ENCODE results near the gene GNAI2.

The GNAI2 gene

DNA sequence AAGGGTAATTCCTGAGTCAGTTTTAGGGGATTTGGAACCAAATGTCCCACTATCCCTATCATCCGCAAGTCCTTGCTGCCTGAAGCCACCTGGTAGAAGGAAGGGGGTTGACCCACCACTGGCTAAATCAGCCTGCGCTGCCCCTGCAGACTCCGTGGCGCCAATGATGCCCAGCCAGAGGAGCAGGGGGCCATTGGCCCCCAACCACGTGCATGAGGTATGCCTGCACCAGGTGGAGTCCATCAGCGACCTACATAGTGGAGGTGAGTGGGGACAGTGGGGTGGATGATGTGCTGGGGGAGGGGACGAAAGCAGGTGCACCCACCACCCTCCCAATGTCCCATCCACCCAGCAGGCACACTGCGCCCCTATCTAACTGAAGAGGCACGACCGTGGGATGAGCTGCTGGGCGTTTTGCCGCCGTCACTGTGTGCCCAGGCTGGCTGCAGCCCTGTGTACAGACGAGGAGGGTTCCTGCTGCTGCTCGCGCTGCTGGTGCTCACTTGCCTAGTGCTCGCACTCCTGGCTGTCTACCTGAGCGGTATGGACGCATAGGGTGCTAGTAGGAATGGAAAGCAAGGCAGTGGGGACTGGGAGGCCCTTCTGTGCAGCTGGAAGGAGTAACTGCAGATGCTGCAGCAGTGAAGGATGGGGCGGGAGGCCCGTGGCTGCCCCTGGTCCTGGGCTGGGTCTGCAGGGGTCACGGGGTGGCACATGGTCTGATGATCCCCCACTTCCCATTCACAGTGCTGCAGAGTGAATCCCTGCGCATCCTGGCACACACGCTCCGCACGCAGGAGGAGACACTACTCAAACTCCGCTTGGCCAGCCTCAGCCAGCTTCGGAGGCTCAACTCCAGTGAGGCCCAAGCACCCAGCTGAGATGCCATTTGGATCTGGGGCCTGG is 50.6 kb downstream of the GNAI2 start:
- Histone ChIP-seq H3K9me3 (ENCODE audit: control insufficient read depth, insufficient read depth, low read length) (no peaks in the 10 kb centered on the region), H3F3A (ENCODE audit: control insufficient read depth, insufficient read depth) (no peaks in the 10 kb centered on the region; the same call in 1 of the 2 replicates), H3K27ac (ENCODE audit: low read depth, low read length) (no peak overlapping the region), H3K79me2 (ENCODE audit: control insufficient read depth, low read length) (peaks cover 26% of the 10 kb centered on the region), H3K9me2 (replicated peaks; ENCODE audit: control insufficient read depth, low read length) (no peaks in the 10 kb centered on the region), H3K4me2 (ENCODE audit: low read length) (no peak overlapping the region), H4K20me1 (ENCODE audit: control insufficient read depth, insufficient read depth, low read depth, low read length) (no peaks in the 10 kb centered on the region), H3K4me3 (ENCODE audit: low read length) (no peak overlapping the region), H3K36me3 (ENCODE audit: control insufficient read depth, low read length) (peaks cover 50% of the 10 kb centered on the region), H3K4me1 (ENCODE audit: control insufficient read depth, low read length) (peaks cover 6% of the 10 kb centered on the region), H3K27me3 (ENCODE audit: control insufficient read depth, low read length) (no peaks in the 10 kb centered on the region)
- TF ChIP-seq, protein P1, sequence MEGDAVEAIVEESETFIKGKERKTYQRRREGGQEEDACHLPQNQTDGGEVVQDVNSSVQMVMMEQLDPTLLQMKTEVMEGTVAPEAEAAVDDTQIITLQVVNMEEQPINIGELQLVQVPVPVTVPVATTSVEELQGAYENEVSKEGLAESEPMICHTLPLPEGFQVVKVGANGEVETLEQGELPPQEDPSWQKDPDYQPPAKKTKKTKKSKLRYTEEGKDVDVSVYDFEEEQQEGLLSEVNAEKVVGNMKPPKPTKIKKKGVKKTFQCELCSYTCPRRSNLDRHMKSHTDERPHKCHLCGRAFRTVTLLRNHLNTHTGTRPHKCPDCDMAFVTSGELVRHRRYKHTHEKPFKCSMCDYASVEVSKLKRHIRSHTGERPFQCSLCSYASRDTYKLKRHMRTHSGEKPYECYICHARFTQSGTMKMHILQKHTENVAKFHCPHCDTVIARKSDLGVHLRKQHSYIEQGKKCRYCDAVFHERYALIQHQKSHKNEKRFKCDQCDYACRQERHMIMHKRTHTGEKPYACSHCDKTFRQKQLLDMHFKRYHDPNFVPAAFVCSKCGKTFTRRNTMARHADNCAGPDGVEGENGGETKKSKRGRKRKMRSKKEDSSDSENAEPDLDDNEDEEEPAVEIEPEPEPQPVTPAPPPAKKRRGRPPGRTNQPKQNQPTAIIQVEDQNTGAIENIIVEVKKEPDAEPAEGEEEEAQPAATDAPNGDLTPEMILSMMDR (IDR thresholded peaks at IDR 0.05; ENCODE audit: low read depth, low read length, poor library complexity, severe bottlenecking) = no peak
- TF ChIP-seq EZH2phosphoT487 (IDR thresholded peaks at IDR 0.05; ENCODE audit: borderline replicate concordance, low read length) = no peak

DNA sequence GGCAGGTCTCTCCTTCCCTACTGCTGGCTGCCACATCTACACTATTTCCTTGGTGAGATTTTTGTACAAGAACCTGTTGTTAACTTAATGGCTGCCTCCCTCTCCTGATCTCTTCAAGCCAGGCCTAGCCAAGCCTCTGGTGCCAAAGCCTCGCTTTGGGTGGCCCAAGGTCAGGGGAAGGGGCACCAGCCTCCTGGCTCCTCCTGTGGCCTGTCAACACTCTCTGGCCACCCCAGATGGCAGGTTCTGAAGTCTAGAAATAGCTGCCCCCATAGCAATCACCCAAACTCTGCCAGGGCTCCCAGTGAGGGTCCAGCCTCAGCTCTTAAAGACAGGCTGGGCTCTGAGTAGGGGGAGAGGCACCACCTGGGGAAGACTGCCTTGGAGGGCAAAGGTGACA is 51.3 kb downstream of the GNAI2 start:
- TF ChIP-seq EZH2phosphoT487 (IDR thresholded peaks at IDR 0.05; ENCODE audit: borderline replicate concordance, low read length) = no peak
- TF ChIP-seq, protein P1 (IDR thresholded peaks at IDR 0.05; ENCODE audit: low read depth, low read length, poor library complexity, severe bottlenecking) = no peak
- peaks cover 6% of the 10 kb centered on the region for H3K4me1 ChIP-seq (ENCODE audit: control insufficient read depth, low read length)
- H3K36me3 ChIP-seq (ENCODE audit: control insufficient read depth, low read length) = peaks cover 55% of the 10 kb centered on the region

DNA sequence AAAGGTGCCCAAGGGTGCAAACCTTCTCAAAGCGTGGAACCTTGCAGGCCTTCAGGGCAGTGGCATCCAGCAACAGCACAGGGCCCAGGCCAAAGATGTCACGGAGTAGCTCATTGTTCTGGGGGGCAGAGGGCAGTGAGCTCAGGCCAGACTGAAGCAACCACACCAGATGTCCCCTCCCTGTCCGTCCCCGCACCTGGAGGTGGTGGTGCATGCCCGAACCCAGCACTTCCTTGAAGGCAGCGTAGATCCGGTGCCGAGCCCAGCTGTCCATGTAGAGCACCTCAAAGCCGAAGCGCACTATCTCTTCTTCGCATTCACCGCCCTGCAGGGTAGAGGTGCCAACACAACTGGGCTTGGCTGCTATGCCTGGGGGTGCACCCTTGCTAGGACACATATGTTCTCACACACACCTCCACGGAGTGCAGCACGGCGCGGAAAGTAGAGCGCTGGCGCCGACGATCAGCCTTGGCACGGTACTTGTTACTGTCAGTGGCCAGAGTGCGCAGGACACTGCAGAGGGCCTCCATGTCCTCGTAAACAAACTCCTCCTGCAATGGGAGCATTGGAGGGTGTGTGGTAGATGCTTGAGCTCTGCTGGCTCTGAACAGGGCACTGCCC is 52.5 kb downstream of the GNAI2 start:
- no peaks in the 10 kb centered on the region for H3K9me3 ChIP-seq (ENCODE audit: control insufficient read depth, insufficient read depth, low read length)
- H3F3A ChIP-seq (ENCODE audit: control insufficient read depth, insufficient read depth) = no peaks in the 10 kb centered on the region; the same call in 1 of the 2 replicates
- no peak overlapping the region for H3K4me2 ChIP-seq (ENCODE audit: low read length)
- peaks cover 16% of the 10 kb centered on the region for H3K4me1 ChIP-seq (ENCODE audit: control insufficient read depth, low read length)
- H3K79me2 ChIP-seq (ENCODE audit: control insufficient read depth, low read length) = peaks cover 32% of the 10 kb centered on the region
- H3K27me3 ChIP-seq (ENCODE audit: control insufficient read depth, low read length) = no peaks in the 10 kb centered on the region
- H3K9me2 ChIP-seq (replicated peaks; ENCODE audit: control insufficient read depth, low read length) = no peaks in the 10 kb centered on the region
- no peak for TF ChIP-seq EZH2phosphoT487 (IDR thresholded peaks at IDR 0.05; ENCODE audit: borderline replicate concordance, low read length)
- H3K4me3 ChIP-seq (ENCODE audit: low read length) = no peak overlapping the region
- peaks cover 55% of the 10 kb centered on the region for H3K36me3 ChIP-seq (ENCODE audit: control insufficient read depth, low read length)
- H3K27ac ChIP-seq (ENCODE audit: low read depth, low read length) = no peak overlapping the region
- H4K20me1 ChIP-seq (ENCODE audit: control insufficient read depth, insufficient read depth, low read depth, low read length) = no peaks in the 10 kb centered on the region

More for the DNA sequence above, 51.3 kb downstream of the GNAI2 start:
- Histone ChIP-seq H4K20me1 (ENCODE audit: control insufficient read depth, insufficient read depth, low read depth, low read length) (no peaks in the 10 kb centered on the region), H3K4me3 (ENCODE audit: low read length) (no peak overlapping the region), H3K27ac (ENCODE audit: low read depth, low read length) (no peak overlapping the region), H3K9me3 (ENCODE audit: control insufficient read depth, insufficient read depth, low read length) (no peaks in the 10 kb centered on the region), H3K4me2 (ENCODE audit: low read length) (no peak overlapping the region), H3K79me2 (ENCODE audit: control insufficient read depth, low read length) (peaks cover 32% of the 10 kb centered on the region), H3F3A (ENCODE audit: control insufficient read depth, insufficient read depth) (no peaks in the 10 kb centered on the region; the same call in 1 of the 2 replicates), H3K27me3 (ENCODE audit: control insufficient read depth, low read length) (no peaks in the 10 kb centered on the region), H3K9me2 (replicated peaks; ENCODE audit: control insufficient read depth, low read length) (no peaks in the 10 kb centered on the region)
